ENCODE results near the gene C17orf114.

Gene C17orf114

DNA sequence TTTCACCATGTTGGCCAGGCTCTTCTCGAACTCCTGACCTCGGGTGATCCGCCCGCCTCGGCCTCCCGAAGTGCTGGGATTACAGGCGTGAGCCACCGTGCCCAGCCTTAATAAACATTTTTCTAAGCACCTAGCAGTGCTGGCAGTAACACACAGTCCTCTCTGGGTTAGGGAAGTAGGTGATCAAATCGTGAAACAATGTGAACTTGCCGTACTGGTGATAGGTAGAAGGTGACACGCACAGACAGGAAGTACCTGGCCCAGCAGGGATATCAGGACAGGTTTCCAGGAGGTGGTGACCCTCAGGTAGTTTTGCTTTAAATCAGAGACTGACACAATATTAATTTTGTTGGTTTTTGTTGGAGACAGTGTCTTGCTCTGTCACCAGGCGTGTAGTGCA is 9.3 kb upstream of the C17orf114 start:
- no peaks in the 10 kb centered on the region for H3K9me3 ChIP-seq (ENCODE audit: low read length)
- H3K36me3 ChIP-seq (ENCODE audit: insufficient read depth, low read length) = no peaks in the 10 kb centered on the region
- no peaks in the 10 kb centered on the region for H3F3A ChIP-seq (ENCODE audit: insufficient read depth, low read length, poor library complexity, severe bottlenecking)
- no peak overlapping the region for H3K9ac ChIP-seq (ENCODE audit: low read length)
- H3K27me3 ChIP-seq (ENCODE audit: insufficient read depth, low read depth, low read length) = peaks cover 5% of the 10 kb centered on the region
- no peaks in the 10 kb centered on the region for H3K79me2 ChIP-seq (replicated peaks; ENCODE audit: insufficient read depth, low read length)
- no peak overlapping the region for H3K4me2 ChIP-seq (ENCODE audit: low read length)
- H4K20me1 ChIP-seq (ENCODE audit: insufficient read depth) = no peaks in the 10 kb centered on the region
- H3K27ac ChIP-seq (ENCODE audit: low read length) = no peak overlapping the region
- H3K4me3 ChIP-seq (ENCODE audit: low read length) = no peak overlapping the region
- H2AFZ ChIP-seq (ENCODE audit: low read depth, low read length) = no peak overlapping the region
- no peaks in the 10 kb centered on the region for H3K9me2 ChIP-seq (ENCODE audit: insufficient read depth, low read length)
- TF ChIP-seq RAD21 (conservative IDR thresholded peaks at IDR 0.05) (no peak), POLR2AphosphoS5 (IDR thresholded peaks at IDR 0.05) (no peak), MXI1 (conservative IDR thresholded peaks at IDR 0.05; ENCODE audit: poor library complexity, severe bottlenecking) (no peak)
- TF ChIP-seq, protein P1, sequence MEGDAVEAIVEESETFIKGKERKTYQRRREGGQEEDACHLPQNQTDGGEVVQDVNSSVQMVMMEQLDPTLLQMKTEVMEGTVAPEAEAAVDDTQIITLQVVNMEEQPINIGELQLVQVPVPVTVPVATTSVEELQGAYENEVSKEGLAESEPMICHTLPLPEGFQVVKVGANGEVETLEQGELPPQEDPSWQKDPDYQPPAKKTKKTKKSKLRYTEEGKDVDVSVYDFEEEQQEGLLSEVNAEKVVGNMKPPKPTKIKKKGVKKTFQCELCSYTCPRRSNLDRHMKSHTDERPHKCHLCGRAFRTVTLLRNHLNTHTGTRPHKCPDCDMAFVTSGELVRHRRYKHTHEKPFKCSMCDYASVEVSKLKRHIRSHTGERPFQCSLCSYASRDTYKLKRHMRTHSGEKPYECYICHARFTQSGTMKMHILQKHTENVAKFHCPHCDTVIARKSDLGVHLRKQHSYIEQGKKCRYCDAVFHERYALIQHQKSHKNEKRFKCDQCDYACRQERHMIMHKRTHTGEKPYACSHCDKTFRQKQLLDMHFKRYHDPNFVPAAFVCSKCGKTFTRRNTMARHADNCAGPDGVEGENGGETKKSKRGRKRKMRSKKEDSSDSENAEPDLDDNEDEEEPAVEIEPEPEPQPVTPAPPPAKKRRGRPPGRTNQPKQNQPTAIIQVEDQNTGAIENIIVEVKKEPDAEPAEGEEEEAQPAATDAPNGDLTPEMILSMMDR (IDR thresholded peaks at IDR 0.05; ENCODE audit: poor library complexity, severe bottlenecking) = no peak

- Histone ChIP-seq H3K36me3 (ENCODE audit: insufficient read depth, low read length) (no peaks in the 10 kb centered on the region), H3K9me2 (ENCODE audit: insufficient read depth, low read length) (no peaks in the 10 kb centered on the region)
- TF ChIP-seq MXI1 (conservative IDR thresholded peaks at IDR 0.05; ENCODE audit: poor library complexity, severe bottlenecking) (no peak), POLR2AphosphoS5 (IDR thresholded peaks at IDR 0.05) (no peak), RAD21 (conservative IDR thresholded peaks at IDR 0.05) (no peak), SMC3 (conservative IDR thresholded peaks at IDR 0.05; ENCODE audit: poor library complexity) (no peak), EZH2 (IDR thresholded peaks at IDR 0.05; ENCODE audit: borderline replicate concordance, insufficient read depth, low read length, poor library complexity, severe bottlenecking) (no peak)
- TF ChIP-seq, protein P1 (IDR thresholded peaks at IDR 0.05; ENCODE audit: poor library complexity, severe bottlenecking) = no peak
Measured at GRCh38 chr17:4810696-4811290, 8.7 kb upstream of the C17orf114 start.

DNA sequence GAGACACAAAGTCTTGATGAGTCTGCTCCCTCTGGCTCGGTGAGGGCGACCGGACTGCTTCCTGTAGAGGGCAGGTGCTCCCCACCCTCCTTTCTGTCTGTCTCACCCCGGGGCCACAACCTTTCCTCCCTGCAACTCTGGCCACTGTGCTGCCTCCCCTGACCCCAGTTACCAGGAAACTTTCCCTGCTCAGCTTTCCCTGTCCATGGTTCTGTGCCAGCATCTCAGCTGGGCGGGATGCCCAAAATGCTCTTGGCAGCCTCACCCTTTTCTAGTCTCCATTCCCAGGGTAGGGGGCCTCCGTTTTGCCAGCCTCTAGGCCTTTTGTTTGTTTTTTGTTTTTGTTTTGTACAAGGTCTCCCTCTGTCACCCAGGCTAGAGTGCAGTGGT is 6.2 kb upstream of the C17orf114 start:
- Histone ChIP-seq H3K27ac (ENCODE audit: low read length) (no peak overlapping the region), H3K9me2 (ENCODE audit: insufficient read depth, low read length) (no peaks in the 10 kb centered on the region), H3K9me3 (ENCODE audit: low read length) (no peaks in the 10 kb centered on the region), H3K36me3 (ENCODE audit: insufficient read depth, low read length) (no peaks in the 10 kb centered on the region), H4K20me1 (ENCODE audit: insufficient read depth) (no peaks in the 10 kb centered on the region), H3K4me3 (ENCODE audit: low read length) (no peak overlapping the region), H3K4me2 (ENCODE audit: low read length) (no peak overlapping the region), H3K27me3 (ENCODE audit: insufficient read depth, low read depth, low read length) (peaks cover 11% of the 10 kb centered on the region), H2AFZ (ENCODE audit: low read depth, low read length) (no peak overlapping the region), H3K79me2 (replicated peaks; ENCODE audit: insufficient read depth, low read length) (no peaks in the 10 kb centered on the region), H3K9ac (ENCODE audit: low read length) (no peak overlapping the region), H3F3A (ENCODE audit: insufficient read depth, low read length, poor library complexity, severe bottlenecking) (no peaks in the 10 kb centered on the region)
- TF ChIP-seq TAF1 (IDR thresholded peaks at IDR 0.05; ENCODE audit: low read depth) = no peak
- no peak for TF ChIP-seq EZH2 (IDR thresholded peaks at IDR 0.05; ENCODE audit: borderline replicate concordance, insufficient read depth, low read length, poor library complexity, severe bottlenecking)
- no peak for TF ChIP-seq POLR2AphosphoS5 (IDR thresholded peaks at IDR 0.05)
- TF ChIP-seq, protein P1 (IDR thresholded peaks at IDR 0.05; ENCODE audit: poor library complexity, severe bottlenecking) = no peak
- no peak for TF ChIP-seq REST (IDR thresholded peaks at IDR 0.05; ENCODE audit: borderline replicate concordance)
- TF ChIP-seq SMC3 (conservative IDR thresholded peaks at IDR 0.05; ENCODE audit: poor library complexity) = no peak
- TF ChIP-seq EP300 (conservative IDR thresholded peaks at IDR 0.05; ENCODE audit: poor library complexity, severe bottlenecking) = no peak
- no peak for TF ChIP-seq MXI1 (conservative IDR thresholded peaks at IDR 0.05; ENCODE audit: poor library complexity, severe bottlenecking)
- no peak for TF ChIP-seq RAD21 (conservative IDR thresholded peaks at IDR 0.05)

More at GRCh38 chr17:4810696-4811290, 8.7 kb upstream of the C17orf114 start:
- Histone ChIP-seq H3K9me3 (ENCODE audit: low read length) (no peaks in the 10 kb centered on the region), H3K4me3 (ENCODE audit: low read length) (no peak overlapping the region), H2AFZ (ENCODE audit: low read depth, low read length) (no peak overlapping the region), H3F3A (ENCODE audit: insufficient read depth, low read length, poor library complexity, severe bottlenecking) (no peaks in the 10 kb centered on the region), H3K27ac (ENCODE audit: low read length) (no peak overlapping the region), H4K20me1 (ENCODE audit: insufficient read depth) (no peaks in the 10 kb centered on the region), H3K27me3 (ENCODE audit: insufficient read depth, low read depth, low read length) (peaks cover 11% of the 10 kb centered on the region), H3K79me2 (replicated peaks; ENCODE audit: insufficient read depth, low read length) (no peaks in the 10 kb centered on the region), H3K4me2 (ENCODE audit: low read length) (no peak overlapping the region), H3K9ac (ENCODE audit: low read length) (no peak overlapping the region)

Measured in neural cell (in vitro differentiated cells).